ENCODE measurements around the gene ASIP.

GRCh38 chr20:34254979-34255378 is 13.8 kb downstream of the ASIP start:
- TF ChIP-seq CTCF (IDR thresholded peaks at IDR 0.05; ENCODE audit: insufficient read depth, low read depth, low read length) (no peak), EZH2 (IDR thresholded peaks at IDR 0.05; ENCODE audit: insufficient read depth, low read length) (no peak)
